GM06990 (cell line): ENCODE results near the gene TGFBRAP1.

Experiments
- DNase-seq: peaks from one replicate; pipeline ENCODE4 v3.0.0-alpha.2; 2011; ENCODE audit not compliant: insufficient read length; ENCODE audit errors: extremely low read depth
- H3K27me3 ChIP-seq: replicated peaks from 2 replicates; pipeline ENCODE4 v1.6.0; 2011; ENCODE audit warnings: low read length; ENCODE audit not compliant: control insufficient read depth, insufficient read depth
- H3K36me3 ChIP-seq: 2 replicates; pipeline ENCODE4 v1.5.1; 2011; ENCODE audit warnings: low read length; ENCODE audit not compliant: control insufficient read depth, insufficient read depth
- H3K4me3 ChIP-seq: replicated peaks from 2 replicates; pipeline ENCODE4 v1.5.1; 2011; ENCODE audit warnings: low read depth, mild to moderate bottlenecking, control low read depth, low read length
- CTCF ChIP-seq: IDR thresholded peaks from 2 replicates; pipeline ENCODE4 v1.5.1; 2011; ENCODE audit warnings: low read length, control low read depth, mild to moderate bottlenecking, inconsistent platforms; ENCODE audit not compliant: insufficient read depth, poor library complexity, severe bottlenecking

Gene TGFBRAP1

DNA sequence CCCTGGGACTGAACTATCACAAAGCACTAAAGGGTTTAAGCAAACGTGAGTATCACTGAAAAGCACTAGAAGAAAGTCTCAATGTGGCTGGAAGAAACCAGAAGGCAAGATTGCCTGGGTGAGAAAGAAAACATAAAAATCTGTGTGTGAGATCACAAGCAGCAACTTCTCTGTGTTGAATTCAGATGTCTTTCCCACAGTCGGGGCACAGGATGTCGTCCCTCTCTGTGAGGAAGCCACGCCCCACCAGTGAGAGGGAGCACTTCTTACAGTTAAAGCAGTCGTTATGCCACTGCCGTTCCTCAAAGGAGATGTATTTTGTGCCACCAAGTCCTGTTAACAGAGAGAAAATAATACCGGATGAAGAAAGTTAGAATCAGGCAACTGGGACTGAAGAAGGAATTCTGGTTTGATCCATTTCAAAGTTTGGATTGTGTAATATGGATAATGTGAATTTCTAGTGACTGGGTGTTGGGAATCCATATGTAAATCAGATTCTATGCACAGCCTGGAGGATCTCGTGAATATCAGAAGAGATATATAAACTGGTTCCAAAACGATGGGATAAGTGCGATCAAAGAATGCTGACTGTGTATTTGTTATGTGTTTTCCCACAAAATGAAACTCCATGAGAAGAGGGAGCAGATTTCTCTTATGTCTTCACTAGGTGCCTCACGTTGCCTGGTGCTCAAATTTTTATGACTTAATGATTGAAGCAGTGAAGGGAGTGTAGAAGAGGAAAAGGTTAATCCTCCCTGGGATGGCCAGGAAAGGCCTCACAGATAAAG lies 31.8 kb upstream of the TGFBRAP1 start:
- DNase-seq = no peak
- no peak for TF ChIP-seq CTCF
- Histone ChIP-seq H3K36me3 (peaks cover 4% of the 10 kb centered on the region), H3K27me3 (no peaks in the 10 kb centered on the region), H3K4me3 (no peak overlapping the region)

DNA sequence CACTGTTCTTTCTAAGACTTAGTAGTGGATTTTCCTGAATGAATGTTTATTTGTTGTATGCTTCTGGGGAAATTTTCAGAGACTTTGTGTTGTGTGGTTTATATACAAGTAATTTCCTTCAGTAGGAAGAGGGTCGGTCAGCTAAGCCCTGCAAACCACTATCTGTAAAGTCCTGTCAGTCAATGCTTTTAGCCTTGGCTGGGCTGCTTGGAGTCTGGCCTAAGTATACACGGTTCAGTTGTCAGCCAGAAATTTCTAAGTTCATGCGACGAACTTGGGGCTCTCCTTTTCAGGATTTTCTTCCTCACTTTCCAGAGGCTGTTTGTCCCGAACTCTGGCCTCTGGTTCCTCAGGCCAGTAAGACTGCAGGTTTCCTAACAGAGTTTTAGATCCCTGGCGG lies 29.1 kb upstream of the TGFBRAP1 start:
- Histone ChIP-seq H3K27me3 (no peaks in the 10 kb centered on the region), H3K4me3 (no peak overlapping the region), H3K36me3 (peaks cover 6% of the 10 kb centered on the region)
- no peak for DNase-seq
- no peak for TF ChIP-seq CTCF

- Histone ChIP-seq H3K4me3 (no peak overlapping the region), H3K36me3 (peaks cover 6% of the 10 kb centered on the region), H3K27me3 (no peaks in the 10 kb centered on the region)
- no peak for DNase-seq
- no peak for TF ChIP-seq CTCF
These were observed 27.6 kb upstream of the TGFBRAP1 start for GRCh38 chr2:105357122-105357521.

DNA sequence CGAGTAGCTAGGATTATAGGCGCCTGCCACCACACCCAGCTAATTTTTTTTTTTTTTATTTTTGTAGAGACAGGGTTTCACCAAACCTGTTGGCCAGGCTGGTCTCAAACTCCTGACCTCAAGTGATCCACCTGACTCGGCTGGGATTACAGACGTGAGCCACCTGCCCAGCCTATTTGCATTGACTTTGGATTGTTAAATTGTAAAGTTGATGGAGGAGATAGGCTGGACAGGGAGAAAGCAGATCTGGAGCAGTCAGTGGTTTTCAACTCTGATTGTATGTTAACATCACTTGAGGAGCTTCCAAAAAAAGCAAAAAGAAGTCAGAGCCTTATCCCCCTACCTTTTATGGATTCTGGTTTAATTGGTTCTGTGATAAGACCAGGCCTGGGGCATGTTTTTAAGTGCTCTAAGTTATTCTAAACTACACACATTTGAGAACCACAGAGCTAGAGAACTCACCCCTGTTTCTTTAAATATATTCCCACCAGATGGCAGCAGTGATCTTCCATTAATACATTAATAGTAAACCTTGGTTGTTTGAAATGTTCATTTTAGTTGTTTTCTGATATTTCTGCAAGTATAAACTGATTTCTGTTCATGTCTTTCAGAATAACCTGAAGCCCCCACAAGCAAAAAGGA lies 15.3 kb upstream of the TGFBRAP1 start:
- no peaks in the 10 kb centered on the region for H3K27me3 ChIP-seq
- no peak overlapping the region for H3K4me3 ChIP-seq
- TF ChIP-seq CTCF = peak; percentile 36
- peaks cover 9% of the 10 kb centered on the region for H3K36me3 ChIP-seq
- no peak for DNase-seq

DNA sequence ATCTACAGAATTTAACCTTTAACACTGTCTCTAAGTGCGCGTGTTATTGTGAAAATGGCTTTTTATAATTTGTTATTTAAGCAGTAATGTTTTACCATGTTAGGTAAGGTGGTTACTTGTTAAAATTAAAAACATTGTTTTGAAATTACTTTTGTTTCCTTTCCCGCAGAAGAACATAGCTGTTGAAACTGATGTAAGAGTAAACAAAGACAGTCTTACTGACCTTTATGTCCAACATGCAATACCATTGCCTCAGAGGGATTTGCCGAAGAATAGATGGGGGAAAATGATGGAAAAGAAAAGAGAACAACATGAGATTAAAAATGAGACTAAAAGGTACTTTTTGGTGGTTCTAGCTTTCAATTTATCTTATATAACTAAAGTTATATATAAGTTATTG lies 9.9 kb upstream of the TGFBRAP1 start:
- no peak for DNase-seq
- Histone ChIP-seq H3K4me3 (no peak overlapping the region), H3K36me3 (peaks cover 2% of the 10 kb centered on the region), H3K27me3 (no peaks in the 10 kb centered on the region)
- no peak for TF ChIP-seq CTCF
